Measurements from ENCODE around the gene SPG7. TPM values are rescaled to one million over a fixed set of nuclear protein-coding genes. Genes with fewer than 3 reads are reported as not detected.
A peak's percentile ranks its signal among the peaks of the same experiment; 100 is the strongest.

The SPG7 gene
- total and polyA plus RNA-seq, 4 experiments from 2014 or later: 46.4 to 160 (median 103) TPM

DNA sequence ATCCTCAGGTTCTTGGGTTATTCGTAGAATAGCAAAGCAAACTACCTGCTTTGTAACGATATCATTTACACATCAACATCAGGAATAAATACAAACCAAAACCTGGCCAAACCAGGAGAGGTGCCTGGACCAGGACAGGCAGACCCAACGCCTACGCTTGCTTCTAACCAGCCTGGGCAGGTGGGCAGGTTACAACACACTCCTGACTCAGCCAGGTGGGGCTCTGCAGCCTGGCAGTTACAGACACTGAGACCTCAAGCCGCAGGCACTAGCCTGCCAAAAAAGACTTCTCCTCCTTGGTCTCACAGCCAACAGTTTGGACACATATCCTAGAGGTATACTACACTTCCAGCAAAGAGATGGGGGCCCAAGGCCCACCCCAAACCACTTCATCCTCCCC, 31.8 kb upstream of the SPG7 start:
- ChIA-PET CTCF (ENCODE audit: partially characterized antibody) (no interaction called here), POLR2A (ENCODE audit: partially characterized antibody) (interaction anchor here (1.2 kb wide), 1 partner anchor 30 kb away, joined by 3 read pairs; no protein-coding TSS in a partner anchor)
- Histone ChIP-seq H3K4me1 (ENCODE audit: insufficient read depth, low read length) (peaks cover 91% of the 10 kb centered on the region), H3K27ac (ENCODE audit: low read depth, low read length) (no peak overlapping the region), H3K9me3 (ENCODE audit: control insufficient read depth in 1 of 2, low read length in 2 of 2) (no peaks in the 10 kb centered on the region), H3K4me3 (ENCODE audit: low read length in 2 of 2) (no peak overlapping the region), H3K27me3 (ENCODE audit: insufficient read depth, low read length) (no peaks in the 10 kb centered on the region), H3K36me3 (ENCODE audit: insufficient read depth, low read length) (no peaks in the 10 kb centered on the region)
- Mint-ChIP-seq H3K36me3 (peaks cover 0 to 13% of the 10 kb centered on the region in 2 donors), H3K4me1 (peaks cover 68 to 96% (median 83%) of the 10 kb centered on the region in 4 donors), H3K4me3 (peak overlapping the region in 7 of 8 donors; percentile 36 to 84 (median 65)), H3K27me3 (no peaks in the 10 kb centered on the region), H3K27ac (peak overlapping the region; percentile 47 to 89 (median 66)), H3K9me3 (no peaks in the 10 kb centered on the region)
- no peak for DNase-seq
- intact Hi-C loops (cut with micrococcal nuclease): no loop called here

DNA sequence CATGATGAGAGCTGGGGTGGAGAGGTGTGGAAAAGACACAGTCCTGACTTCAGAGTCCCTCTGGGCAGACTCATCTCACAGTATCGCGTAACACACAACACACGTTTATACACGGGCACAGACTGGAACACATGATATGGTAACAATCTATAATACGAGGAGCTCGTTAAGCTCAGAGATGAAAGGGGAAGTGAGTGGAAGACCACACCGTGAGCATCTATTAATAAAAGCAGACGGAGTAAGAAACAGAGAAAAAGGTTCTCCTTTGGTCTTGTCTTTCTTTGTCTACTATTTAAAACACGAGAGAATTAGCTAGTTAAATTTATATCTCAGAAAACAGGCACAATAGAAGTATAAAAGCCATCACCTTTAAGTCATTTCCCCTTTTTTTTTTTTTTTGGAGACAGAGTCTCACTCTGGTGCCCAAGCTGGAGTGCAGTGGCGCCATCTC, 31.4 kb upstream of the SPG7 start:
- Histone ChIP-seq H3K27ac (ENCODE audit: low read depth, low read length) (no peak overlapping the region), H3K27me3 (ENCODE audit: insufficient read depth, low read length) (no peaks in the 10 kb centered on the region), H3K9me3 (ENCODE audit: control insufficient read depth in 1 of 2, low read length in 2 of 2) (no peaks in the 10 kb centered on the region), H3K4me3 (ENCODE audit: low read length in 2 of 2) (no peak overlapping the region), H3K36me3 (ENCODE audit: insufficient read depth, low read length) (no peaks in the 10 kb centered on the region), H3K4me1 (ENCODE audit: insufficient read depth, low read length) (peaks cover 91% of the 10 kb centered on the region)
- Mint-ChIP-seq H3K4me1 (peaks cover 68 to 96% (median 83%) of the 10 kb centered on the region in 4 donors), H3K27me3 (no peaks in the 10 kb centered on the region), H3K36me3 (peaks cover 0 to 14% of the 10 kb centered on the region in 2 donors), H3K27ac (peak overlapping the region; percentile 9 to 89 (median 66)), H3K4me3 (peak overlapping the region in 7 of 8 donors; percentile 4 to 84 (median 65)), H3K9me3 (no peaks in the 10 kb centered on the region)
- ChIA-PET POLR2A (ENCODE audit: partially characterized antibody) (interaction anchor here (1.2 to 1.4 kb wide), 2 partner anchors 8 to 30 kb away, joined by 3 read pairs; no protein-coding TSS in a partner anchor), CTCF (ENCODE audit: partially characterized antibody) (interaction anchor here (0.7 kb wide), 1 partner anchor 236 kb away, joined by 3 read pairs; no protein-coding TSS in a partner anchor)
- intact Hi-C loops (cut with micrococcal nuclease): no loop called here
- no peak for DNase-seq

DNA sequence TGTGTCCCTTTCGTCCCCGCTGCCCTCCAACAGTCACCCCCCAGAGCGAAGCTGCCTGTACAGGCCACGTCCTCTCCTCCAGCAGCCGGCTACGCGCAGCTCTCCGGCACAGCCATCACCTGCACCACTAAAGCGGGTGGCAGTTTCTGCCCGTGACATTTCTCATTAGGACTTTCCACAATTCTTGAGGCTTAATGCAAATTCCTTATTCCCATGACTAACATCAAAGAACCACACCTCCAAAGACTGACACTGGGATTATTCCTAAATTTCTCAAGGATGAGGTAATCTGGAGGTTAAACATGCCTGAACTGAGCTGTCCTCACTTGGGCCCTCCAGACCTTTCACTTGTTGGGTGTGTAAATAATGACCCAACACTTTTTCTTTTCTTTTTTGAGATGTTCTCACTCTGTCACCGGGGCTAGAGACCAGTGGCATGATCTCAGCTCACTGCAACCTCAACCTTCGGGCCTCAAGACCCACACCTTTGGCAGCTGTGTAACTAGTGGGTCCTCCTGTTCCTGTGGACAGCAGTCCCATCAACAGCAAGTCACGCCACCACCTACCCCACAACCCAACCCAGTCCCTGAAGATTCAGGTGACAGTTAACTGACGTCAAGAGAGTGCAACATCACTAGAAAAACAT, 29.5 kb upstream of the SPG7 start:
- no peak overlapping the region for H3K27ac ChIP-seq (ENCODE audit: low read depth, low read length)
- H3K36me3 Mint-ChIP-seq: peaks cover 0 to 18% of the 10 kb centered on the region in 2 donors
- no peaks in the 10 kb centered on the region for H3K36me3 ChIP-seq (ENCODE audit: insufficient read depth, low read length)
- H3K27ac Mint-ChIP-seq: peak overlapping the region; percentile 77 to 91 (median 82)
- no peaks in the 10 kb centered on the region for H3K9me3 Mint-ChIP-seq
- peaks cover 67 to 95% (median 82%) of the 10 kb centered on the region in 4 donors for H3K4me1 Mint-ChIP-seq
- no peak overlapping the region for H3K4me3 ChIP-seq (ENCODE audit: low read length in 2 of 2)
- H3K4me3 Mint-ChIP-seq: peak overlapping the region in 7 of 8 donors; percentile 74 to 91 (median 81)
- ChIA-PET CTCF (ENCODE audit: partially characterized antibody) (no interaction called here), POLR2A (ENCODE audit: partially characterized antibody) (interaction anchor here (2.4 kb wide), 1 partner anchor 10 kb away, joined by 5 read pairs; no protein-coding TSS in a partner anchor)
- H3K4me1 ChIP-seq (ENCODE audit: insufficient read depth, low read length): peaks cover 91% of the 10 kb centered on the region
- H3K27me3 ChIP-seq (ENCODE audit: insufficient read depth, low read length): no peaks in the 10 kb centered on the region
- DNase-seq: no peak
- H3K27me3 Mint-ChIP-seq: no peaks in the 10 kb centered on the region
- intact Hi-C loops (cut with micrococcal nuclease): no loop called here
- H3K9me3 ChIP-seq (ENCODE audit: control insufficient read depth in 1 of 2, low read length in 2 of 2): no peaks in the 10 kb centered on the region

DNA sequence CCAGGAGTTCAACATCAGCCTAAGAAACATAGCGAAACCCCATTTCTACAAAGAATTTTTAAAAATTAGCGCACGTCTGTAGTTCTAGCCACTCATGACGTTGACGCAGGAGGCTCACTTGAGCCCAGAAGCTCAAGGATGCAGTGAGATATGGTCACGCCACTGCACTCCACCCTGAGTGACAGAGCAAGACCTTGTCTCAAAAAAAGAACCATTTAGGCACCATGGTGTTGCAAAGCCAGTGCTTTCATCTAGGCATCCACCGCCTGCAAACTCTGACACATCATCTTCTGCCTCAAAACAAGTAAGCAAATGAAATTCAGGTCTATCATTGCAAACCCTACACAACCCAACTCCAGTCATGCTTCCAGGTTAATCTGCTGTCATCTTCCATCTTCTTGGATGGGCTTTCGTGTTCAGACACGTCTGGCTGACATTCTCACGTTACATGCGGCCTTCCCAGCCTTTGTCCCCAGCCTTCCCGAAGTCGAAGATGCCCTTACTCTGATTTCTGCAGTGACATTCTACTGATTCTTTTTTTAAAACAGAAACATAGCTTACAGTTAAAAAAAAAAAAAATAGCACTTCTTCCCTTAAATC, 26.7 kb upstream of the SPG7 start:
- Mint-ChIP-seq H3K4me1 (peaks cover 72 to 95% (median 85%) of the 10 kb centered on the region in 4 donors), H3K4me3 (peak overlapping the region in 7 of 8 donors; percentile 52 to 92 (median 74)), H3K36me3 (peaks cover 0 to 20% of the 10 kb centered on the region in 2 donors), H3K9me3 (peaks cover 0 to 2% (median 0%) of the 10 kb centered on the region in 8 donors), H3K27ac (peak overlapping the region in 6 of 7 donors; percentile 50 to 97 (median 68)), H3K27me3 (no peaks in the 10 kb centered on the region)
- peaks cover 91% of the 10 kb centered on the region for H3K4me1 ChIP-seq (ENCODE audit: insufficient read depth, low read length)
- H3K27ac ChIP-seq (ENCODE audit: low read depth, low read length): no peak overlapping the region
- no peaks in the 10 kb centered on the region for H3K9me3 ChIP-seq (ENCODE audit: control insufficient read depth in 1 of 2, low read length in 2 of 2)
- ChIA-PET CTCF (ENCODE audit: partially characterized antibody) (interaction anchor here (0.8 to 1.4 kb wide), 2 partner anchors 10 to 35 kb away, joined by 3 to 4 read pairs; no protein-coding TSS in a partner anchor), POLR2A (ENCODE audit: partially characterized antibody) (interaction anchor here (1.4 kb wide), 1 partner anchor 9 kb away, joined by 4 read pairs; no protein-coding TSS in a partner anchor)
- DNase-seq: no peak
- H3K27me3 ChIP-seq (ENCODE audit: insufficient read depth, low read length): no peaks in the 10 kb centered on the region
- H3K4me3 ChIP-seq (ENCODE audit: low read length in 2 of 2): no peak overlapping the region
- intact Hi-C loops (cut with micrococcal nuclease): no loop called here
- H3K36me3 ChIP-seq (ENCODE audit: insufficient read depth, low read length): no peaks in the 10 kb centered on the region

DNA sequence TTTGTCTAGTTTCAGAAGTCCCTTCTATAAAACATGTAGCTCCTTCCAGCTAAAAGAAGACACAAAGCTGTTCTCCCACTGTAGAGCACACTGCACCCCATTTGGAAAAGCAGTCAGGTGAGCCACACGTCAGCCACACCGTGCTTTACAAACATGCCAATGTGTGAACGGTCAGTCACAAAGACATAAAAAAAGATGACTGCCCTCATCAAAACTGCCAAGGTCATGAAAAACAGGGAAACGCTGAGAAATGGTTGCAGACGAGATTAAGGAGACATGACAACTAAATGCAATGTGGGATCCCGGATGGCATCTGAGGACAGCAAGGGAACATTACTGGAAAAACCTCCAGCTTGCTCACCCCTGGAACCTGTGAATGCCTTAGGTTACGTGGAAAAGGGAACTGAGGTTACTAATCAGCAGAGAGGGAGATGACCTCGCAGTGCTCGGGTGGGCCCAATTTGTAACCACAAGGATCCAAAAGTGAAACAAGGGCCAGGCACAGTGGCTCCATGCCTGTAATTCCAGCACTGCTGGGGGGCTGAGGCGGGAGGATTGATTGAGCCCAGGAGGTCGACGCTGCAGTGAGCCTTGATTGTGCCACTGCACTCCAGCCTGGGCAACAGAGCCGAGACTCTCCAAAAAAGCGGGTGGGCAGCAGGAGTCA, 25.9 kb upstream of the SPG7 start:
- peak overlapping the region in 7 of 8 donors; percentile 44 to 92 (median 84) for H3K4me3 Mint-ChIP-seq
- Histone ChIP-seq H3K36me3 (ENCODE audit: insufficient read depth, low read length) (no peaks in the 10 kb centered on the region), H3K9me3 (ENCODE audit: control insufficient read depth in 1 of 2, low read length in 2 of 2) (no peaks in the 10 kb centered on the region), H3K27me3 (ENCODE audit: insufficient read depth, low read length) (no peaks in the 10 kb centered on the region), H3K4me3 (ENCODE audit: low read length in 2 of 2) (no peak overlapping the region), H3K4me1 (ENCODE audit: insufficient read depth, low read length) (peaks cover 91% of the 10 kb centered on the region), H3K27ac (ENCODE audit: low read depth, low read length) (peak overlapping the region; percentile 16)
- H3K9me3 Mint-ChIP-seq: peaks cover 0 to 2% (median 0%) of the 10 kb centered on the region in 8 donors
- H3K36me3 Mint-ChIP-seq: peaks cover 0 to 19% of the 10 kb centered on the region in 2 donors
- intact Hi-C loops (cut with micrococcal nuclease): no loop called here
- H3K27me3 Mint-ChIP-seq: no peaks in the 10 kb centered on the region
- DNase-seq: no peak
- peak overlapping the region; percentile 50 to 97 (median 77) for H3K27ac Mint-ChIP-seq
- ChIA-PET CTCF (ENCODE audit: partially characterized antibody) (interaction anchor here (0.8 to 1.4 kb wide), 2 partner anchors 11 to 36 kb away, joined by 3 to 4 read pairs; no protein-coding TSS in a partner anchor), POLR2A (ENCODE audit: partially characterized antibody) (interaction anchor here (0.9 to 3.7 kb wide), 6 partner anchors 8 to 82 kb away, joined by 3 to 29 read pairs (median 11); partner anchors contain the start of gene SPG7)
- H3K4me1 Mint-ChIP-seq: peaks cover 69 to 95% (median 84%) of the 10 kb centered on the region in 4 donors

DNA sequence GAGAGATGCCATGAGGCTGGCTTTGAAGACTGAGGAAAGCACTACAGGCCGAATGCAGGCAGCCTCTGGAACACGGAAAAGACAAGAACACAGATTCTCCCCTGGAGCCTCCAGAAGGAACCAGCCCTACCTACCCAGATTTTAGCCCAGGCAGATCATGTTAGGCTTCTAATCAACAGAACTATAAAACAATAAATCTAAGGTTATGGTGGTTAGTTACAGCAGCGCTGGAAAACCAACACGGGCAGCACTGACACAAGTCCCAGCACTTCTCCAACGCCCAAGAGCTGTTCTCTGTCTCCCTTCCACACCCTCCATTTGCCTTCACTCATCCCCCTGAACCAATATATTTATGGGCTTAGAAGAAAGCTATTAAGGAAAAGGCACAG, 25.4 kb upstream of the SPG7 start:
- Histone ChIP-seq H3K9me3 (ENCODE audit: control insufficient read depth in 1 of 2, low read length in 2 of 2) (no peaks in the 10 kb centered on the region), H3K4me1 (ENCODE audit: insufficient read depth, low read length) (peaks cover 91% of the 10 kb centered on the region), H3K27ac (ENCODE audit: low read depth, low read length) (peak overlapping the region; percentile 16), H3K27me3 (ENCODE audit: insufficient read depth, low read length) (no peaks in the 10 kb centered on the region), H3K4me3 (ENCODE audit: low read length in 2 of 2) (no peak overlapping the region), H3K36me3 (ENCODE audit: insufficient read depth, low read length) (no peaks in the 10 kb centered on the region)
- Mint-ChIP-seq H3K4me1 (peaks cover 70 to 94% (median 85%) of the 10 kb centered on the region in 4 donors), H3K27me3 (no peaks in the 10 kb centered on the region), H3K9me3 (peaks cover 0 to 2% (median 0%) of the 10 kb centered on the region in 8 donors), H3K4me3 (peak overlapping the region; percentile 44 to 92 (median 79)), H3K27ac (peak overlapping the region; percentile 64 to 97 (median 83)), H3K36me3 (peaks cover 0 to 20% of the 10 kb centered on the region in 2 donors)
- CTCF ChIA-PET (ENCODE audit: partially characterized antibody): interaction anchor here (1.2 to 1.3 kb wide), 2 partner anchors 27 to 75 kb away, joined by 3 to 5 read pairs; no protein-coding TSS in a partner anchor
- no peak for DNase-seq
- intact Hi-C loops (cut with micrococcal nuclease): no loop called here
- POLR2A ChIA-PET (ENCODE audit: partially characterized antibody): interaction anchor here (0.5 to 3.7 kb wide), 8 partner anchors 8 to 81 kb away, joined by 3 to 29 read pairs (median 11); partner anchors contain the start of gene SPG7
